Fibroblast of peridontal ligament (primary cell): ENCODE data around the gene PNRC2.

ENCODE experiments used
- DNase-seq: peaks from one replicate; pipeline ENCODE4 v3.0.0-alpha.2; 2010; ENCODE audit errors: extremely low read depth

Gene PNRC2, protein sequence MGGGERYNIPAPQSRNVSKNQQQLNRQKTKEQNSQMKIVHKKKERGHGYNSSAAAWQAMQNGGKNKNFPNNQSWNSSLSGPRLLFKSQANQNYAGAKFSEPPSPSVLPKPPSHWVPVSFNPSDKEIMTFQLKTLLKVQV

DNA sequence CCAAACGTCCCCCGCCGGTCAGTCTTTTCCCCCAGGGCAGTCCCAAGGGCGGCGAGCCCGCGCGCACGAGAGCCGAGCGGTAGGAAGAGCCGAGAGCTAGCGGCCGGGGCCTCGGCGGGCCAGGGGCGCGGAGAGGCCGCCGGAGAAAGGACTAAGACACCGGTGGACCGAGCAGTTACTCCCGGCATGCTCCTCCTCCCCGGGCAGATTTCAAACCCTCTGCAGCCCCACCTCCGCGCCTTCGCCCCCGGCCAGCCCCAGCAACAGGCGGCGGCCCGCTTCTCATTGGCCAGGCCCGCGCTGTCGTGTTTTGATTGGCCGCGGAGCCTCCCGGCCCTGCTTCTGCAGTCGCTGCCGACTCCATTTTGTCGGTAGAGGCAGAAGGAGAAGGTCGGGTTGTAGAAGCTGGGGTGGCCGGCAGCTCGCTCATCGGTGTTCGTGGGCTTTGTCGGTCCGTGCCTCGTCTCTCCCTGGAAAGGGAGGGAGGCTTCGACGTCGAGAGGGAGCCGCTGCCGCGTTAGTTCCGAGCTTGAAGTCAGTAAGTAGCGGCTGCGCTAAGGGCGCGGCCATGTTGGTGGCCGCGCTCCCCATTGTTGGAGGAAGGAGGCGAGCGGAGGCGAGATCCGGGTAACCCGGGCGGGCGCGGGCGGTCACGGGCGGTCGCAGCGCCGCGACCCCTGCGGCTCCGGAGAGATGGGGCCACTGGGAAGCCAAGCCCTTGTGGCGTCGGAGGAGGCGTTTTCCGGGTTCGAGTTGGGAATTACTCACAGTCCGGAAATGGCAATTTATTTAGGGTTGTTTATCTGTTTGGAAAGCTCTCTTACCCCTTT is at the start of gene PNRC2:
TSS of gene PNRC2 (plus strand) at position 368 of the 830 bp plus-strand sequence. CDS start 1,630 bp downstream, outside the sequence.
- DNase-seq, result peak; percentile 91

DNA sequence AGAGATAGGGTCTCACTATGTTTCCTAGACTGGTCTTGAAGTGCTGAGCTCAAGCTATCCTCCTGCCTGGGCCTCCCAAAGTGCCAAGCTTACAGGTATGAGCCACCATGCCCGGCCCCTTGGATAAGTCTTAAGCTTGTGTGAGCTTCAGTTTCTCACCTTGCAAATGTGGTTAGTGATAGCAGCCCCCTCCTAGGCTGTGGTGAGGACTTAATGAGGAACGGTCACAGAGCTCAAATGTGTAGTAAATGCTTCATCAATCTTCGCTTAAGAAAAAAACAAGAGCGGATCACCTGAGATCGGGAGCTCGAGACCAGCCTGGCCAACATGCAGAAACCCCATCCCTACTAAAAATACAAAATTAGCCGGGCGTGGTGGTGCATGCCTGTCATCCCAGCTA is 49.5 kb upstream of the PNRC2 start:
- DNase-seq, result no peak

DNA sequence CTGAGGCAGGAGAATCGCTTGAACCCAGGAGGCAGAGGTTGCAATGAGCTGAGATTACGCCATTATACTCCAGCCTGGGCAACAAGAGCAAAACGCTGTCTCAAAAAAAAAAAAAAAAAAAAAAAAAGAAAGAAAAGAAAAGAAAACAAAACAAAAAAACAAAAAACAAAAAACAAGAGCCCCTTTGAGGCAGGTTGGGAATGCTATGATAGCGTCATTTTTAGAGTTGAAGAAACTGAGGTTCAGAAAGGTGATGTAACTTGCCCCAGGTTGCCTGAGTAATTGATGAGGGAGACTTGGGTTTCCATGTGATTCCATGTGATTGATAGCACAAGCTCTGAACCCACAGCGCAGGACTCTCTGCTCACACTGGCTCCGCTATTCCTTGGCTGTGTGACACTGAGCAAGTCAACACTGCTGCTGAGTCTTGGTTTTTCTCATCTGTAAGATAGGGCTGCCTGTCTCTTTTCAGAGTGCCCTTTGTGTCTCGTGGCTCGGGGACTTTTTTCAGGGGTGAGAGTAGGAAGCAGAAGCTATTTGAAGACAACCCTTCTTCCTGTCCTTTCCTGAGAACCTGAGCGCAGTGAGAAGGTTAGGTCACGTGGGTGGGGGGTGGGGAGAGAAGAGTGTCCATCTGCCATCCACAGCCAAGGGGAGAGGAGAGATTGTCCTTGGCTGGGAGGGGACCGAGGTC is 48.9 kb upstream of the PNRC2 start:
- no peak for DNase-seq

DNA sequence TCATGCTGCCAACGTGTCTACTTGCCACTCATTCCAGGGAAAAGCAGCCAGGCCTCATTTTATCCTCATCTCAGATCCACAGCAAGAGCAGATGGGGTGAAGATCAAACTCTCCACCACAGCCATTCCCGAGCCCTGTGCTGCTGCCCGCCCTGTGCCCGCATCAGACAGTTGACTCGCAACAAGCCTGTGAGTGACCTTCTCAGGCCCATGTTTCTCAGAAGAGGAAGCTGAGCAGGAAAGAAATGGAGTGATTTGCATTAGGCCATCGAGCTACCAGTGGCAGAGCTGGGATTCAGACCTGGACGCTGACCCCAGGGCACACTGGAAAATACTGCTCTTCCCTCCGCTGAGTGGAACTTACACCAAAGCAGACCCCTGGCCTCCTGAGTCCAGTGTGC is 47.7 kb upstream of the PNRC2 start:
- DNase-seq, result no peak

DNA sequence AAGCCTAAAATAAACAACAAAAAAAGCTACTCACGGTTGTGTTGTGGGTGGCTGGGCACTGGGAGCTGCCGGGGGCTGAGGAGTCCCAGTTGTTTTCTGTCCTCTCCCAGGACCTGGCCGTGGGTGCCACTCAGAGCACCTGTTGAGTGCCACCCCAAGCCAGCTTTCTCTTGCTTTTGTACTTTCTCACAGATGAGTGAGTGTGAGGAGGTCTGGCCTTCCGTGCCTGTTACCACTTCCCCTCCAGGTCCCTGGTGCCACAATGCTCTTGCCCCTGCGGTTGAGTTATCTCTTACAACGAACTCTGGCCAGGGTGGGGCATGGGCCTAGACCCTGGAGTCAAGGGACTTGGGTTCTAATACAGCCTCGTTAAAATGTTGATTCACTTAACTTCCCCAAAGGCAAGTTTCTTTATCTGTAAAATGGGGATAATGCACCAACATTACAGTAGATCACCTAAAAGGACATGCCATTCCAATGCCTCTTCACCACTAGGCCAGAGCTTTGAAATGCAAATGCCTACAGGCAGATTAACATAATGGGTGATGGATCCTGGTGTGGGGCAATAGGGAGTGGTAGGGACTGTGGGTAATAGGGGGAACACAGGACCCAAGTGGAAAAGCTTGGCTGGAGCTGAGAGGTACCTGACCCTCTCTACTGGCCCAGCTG is 46.3 kb upstream of the PNRC2 start, which contains the start of gene CNR2:
TSS of gene CNR2 (minus strand) at position 151 of the 669 bp plus-strand sequence. CDS start 37,745 bp downstream, outside the sequence.
- no peak for DNase-seq

DNA sequence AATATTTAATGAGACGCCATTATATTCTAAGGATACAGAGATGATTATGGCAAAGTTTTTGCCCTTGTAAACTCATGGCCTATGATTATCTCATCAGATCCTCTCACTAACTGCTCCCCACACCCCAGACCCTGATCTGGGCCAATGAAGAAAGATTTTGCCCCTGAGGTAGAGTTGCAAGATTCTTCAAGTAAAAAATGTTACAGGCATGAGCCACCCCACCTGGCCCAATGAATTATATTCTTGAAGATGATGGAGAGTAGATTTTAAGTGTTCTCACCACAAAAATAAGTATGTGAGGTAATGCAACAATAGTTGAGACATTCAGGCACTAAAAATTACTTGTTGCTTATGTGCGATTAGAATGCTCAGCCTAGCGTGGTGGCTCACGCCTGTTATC is 44.7 kb upstream of the PNRC2 start:
- DNase-seq, result no peak

DNA sequence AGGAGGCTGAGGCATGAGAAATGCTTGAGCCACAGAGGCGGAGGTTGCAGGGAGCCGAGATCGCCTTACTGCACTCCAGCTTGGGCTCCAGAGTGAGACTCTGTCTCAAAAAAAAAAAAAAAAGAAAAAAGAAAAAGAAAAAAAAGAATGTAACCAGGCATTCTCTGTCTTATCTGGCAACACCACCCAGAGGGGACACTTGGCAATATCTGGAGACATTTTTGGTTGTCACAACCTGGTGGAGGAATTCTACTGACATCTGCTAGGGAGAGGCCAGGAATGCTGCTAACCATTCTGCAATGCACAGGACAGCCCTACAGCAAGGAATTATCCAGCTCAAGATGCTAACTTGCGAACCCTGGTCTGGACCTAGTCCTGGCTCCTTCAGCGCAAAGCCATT is 44.2 kb upstream of the PNRC2 start:
- no peak for DNase-seq

DNA sequence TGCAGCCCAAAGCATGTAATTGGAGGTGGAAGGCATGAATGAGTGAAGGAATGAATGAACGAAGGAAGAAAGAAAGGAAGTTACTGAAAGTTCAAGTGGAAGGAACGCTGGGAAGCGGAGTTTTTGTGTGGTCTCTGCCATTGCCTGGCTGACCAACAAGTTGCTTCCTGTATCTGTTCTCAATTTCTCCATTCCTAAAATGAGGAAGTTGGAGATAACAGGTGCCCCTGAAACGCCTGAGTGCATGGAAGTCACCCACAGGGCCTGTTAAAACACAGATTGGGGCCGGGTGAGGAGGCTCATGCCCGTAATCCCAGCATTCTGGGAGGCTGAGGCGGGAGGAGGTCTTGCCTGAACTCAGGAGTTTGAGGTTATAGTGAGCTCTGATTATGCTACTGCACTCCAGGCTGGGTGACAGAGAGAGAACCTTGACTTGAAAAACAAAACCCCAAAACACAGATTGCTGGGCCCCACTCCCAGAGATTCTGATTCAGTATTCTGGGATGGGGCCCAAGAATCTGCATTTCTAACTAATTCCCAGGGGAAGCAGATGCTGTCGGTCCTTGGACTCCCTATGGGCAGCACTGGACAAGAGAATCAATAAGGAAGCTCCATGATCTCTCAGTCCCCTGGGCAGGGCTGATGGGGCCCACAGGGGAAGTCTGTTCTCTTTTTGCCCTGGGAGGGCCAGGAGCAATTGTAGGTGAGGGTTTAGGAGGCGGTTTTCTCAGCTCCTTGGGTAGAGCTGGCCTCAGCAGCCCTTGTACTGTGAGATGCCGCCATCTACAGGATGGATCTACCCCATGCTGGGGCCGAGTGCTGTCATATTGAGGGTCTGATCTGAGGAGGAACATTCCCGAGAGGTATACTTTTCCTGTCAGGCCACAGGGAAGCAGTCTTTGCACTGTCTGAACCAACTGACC is 43.2 kb upstream of the PNRC2 start:
- peak; percentile 53 for DNase-seq

DNA sequence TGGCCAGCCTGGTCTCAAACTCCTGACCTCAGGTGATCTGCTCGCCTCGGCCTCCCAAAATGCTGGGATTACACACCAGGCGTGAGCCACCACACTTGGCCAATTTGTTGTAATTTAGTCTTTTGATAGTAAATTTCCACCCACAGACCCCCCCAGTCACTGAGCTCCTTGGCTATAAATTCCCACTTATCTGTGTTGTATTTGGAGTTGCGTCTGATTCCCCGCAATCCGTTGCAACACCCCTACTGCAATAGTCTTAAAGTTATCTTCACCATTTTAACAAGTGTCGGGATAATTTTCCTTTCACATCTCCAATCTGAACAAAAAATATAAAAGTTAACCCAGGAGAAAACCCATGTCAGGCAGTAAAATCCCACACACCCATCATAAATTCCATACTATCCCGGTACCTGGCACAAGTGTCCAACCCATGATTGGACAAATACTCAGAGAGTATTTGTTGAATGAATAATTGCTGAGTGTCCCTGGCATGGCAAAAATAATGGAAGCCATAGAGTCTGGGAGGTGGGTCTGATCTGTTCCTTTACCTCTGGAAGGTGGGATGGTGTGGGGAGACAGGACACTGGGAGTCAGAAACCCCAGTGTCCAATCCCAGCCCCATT is 37.2 kb upstream of the PNRC2 start:
- DNase-seq, result no peak

DNA sequence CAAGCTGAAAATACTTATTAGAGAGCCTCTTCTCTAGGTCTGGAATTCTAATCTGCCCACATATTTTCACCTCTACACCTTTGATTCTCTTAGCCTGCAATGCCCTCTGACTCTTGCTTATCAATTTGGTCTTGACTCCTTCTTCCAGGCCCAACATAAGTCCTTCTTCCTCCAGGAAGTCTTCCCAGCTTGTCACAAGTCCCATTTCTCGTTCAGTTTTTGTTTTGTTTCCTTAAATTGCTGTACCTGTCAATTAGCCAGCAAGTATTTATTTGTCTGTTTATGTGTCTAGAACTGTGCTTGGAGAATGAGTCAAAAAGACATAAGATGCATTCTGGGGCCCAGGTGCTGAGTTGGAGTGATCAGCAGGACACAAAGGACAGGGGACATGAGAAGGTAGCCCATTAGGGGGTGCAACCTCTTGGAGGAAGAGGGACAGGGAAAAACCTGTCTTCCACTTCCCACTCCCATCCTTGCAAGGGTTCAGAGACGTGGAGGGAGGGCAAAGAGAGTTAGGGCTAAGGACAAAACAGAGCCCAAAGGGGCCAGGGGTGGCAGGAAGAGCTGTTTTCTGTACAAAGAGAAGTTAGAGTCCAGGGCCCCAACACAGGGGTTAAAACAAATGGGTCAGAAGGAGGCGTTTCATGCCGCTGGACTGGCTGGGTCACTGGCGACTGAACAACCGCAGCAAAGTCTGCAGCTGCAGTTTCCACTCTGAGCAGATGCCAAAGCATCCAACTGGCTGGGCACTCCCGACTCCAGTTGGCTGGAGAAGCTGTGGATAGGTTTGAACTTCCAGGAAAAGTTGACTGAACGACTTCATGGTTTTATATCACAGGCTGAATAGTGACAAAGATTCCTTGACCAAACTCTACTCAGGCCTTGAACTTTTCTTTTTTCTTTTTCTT is 35.8 kb upstream of the PNRC2 start:
- peak; percentile 37 for DNase-seq

DNA sequence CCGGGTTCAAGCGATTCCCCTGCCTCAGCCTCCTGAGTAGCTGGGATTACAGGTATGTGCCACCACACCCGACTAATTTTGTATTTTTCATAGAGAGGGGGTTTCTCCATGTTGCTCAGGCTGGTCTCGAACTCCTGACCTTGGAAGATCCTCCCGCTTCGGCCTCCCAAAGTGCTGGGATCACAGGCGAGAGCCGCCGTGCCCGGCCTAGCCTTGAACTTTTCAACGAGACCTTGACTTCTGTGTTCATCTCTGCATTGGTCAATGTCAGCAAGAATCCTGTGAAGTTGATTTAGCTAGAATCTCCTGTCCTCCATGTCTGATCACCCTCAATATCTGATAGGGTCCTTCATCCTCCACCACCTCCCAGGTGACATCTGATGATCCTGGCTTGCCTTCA is 35.0 kb upstream of the PNRC2 start:
- no peak for DNase-seq

DNA sequence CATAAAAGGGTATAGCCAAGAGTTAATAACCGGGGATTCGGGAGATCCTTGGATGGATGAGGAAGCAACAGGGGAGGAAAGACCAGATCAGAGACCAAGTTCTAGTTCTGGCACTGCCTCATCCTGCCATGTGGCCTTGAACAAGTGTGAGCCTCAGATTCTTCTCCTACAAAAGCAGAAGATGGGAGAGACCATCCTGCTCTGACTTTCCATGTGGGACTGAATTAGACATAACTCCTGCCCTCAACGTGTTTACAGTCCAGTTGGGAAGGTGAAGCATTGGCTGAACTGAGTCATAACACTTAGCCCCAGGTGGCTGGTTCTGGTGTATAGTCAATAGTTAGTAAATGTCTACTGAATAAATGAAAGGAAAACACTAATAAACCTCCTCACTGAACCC is 34.3 kb upstream of the PNRC2 start:
- no peak for DNase-seq

DNA sequence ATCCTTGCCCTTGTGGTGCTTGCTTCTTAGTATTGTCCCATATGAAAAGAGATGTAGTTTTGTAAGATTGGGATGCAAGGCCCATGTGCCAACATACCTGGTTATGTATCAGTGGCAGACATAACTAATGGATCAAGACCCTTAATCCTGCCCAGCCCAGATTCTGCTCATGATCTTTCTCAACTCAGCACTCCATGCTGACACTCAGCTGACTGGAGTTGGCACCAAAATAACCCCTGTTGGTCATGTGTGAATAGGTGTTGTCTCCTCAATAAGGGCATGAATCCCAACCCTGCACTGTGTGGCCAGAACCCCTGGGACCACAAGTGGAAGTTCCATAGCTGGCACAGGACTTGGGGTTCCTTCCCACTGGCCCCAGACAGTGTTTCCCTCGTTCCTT is 32.5 kb upstream of the PNRC2 start:
- no peak for DNase-seq

DNA sequence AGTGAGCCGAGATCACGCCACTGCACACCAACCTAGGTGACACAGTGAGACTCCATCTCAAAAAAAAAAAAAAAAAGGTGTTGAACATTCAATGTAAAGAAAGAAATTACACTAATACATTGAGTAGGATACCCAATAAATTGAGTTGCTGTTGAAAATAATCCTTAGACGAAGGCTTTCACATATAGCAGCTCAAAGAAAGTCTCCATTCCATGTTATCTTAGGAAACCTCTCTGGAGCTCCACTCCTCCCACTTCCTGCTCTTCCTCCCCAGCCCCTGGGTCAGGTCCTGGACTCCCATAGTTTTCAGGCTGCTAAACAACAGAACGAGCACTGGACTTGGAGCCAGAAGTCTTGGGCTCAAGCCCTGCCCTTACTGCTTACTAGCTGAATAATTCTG is 30.8 kb upstream of the PNRC2 start:
- DNase-seq, result no peak

DNA sequence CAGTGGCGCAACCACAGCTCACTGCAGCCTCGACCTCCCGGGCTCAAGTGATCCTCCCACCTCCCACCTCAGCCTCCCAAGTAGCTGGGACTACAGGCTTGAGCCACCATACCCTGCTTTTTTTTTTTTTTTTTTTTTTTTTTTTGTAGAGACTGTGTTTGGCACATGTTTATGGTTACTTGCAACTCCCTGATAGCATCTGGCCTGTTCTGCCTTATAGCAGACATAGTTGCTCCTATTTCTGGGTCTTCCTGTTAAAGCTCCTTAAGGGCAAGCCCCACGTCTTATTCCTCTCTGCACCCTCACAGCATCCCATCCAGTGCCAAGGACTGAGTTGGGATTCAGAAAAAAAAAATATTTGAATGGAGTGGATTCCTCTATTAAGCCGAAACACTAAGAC is 29.4 kb upstream of the PNRC2 start:
- DNase-seq, result no peak

DNA sequence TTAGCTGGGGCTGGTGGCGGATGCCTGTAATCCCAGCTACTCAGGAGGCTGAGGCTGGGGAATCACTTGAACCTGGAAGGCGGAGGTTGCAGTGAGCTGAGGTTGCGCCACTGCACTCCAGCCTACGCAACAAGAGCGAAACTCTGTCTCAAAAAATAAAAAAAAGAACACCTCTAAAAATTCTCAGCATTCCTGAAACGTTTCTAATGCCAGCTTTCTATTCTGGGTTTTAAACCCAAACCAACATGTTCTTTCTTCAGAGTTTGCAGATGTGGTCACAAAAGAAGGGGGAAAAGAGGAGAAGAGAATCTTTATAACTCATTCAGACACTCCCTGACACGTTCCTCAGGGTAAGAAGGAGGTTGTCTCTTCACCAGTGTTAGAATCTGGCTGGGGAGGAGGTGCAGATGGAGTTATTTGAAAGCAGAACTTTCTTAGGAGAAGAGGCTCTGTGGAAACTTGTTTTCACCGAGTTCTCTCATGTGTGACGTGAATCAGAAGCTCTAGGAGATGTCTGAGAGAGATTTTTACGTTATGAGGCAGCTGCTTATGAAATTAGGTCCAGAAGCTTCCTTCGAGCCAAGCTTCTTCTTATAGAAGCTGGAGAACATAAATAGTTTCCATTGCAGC is 28.7 kb upstream of the PNRC2 start:
- DNase-seq, result peak; percentile 94

DNA sequence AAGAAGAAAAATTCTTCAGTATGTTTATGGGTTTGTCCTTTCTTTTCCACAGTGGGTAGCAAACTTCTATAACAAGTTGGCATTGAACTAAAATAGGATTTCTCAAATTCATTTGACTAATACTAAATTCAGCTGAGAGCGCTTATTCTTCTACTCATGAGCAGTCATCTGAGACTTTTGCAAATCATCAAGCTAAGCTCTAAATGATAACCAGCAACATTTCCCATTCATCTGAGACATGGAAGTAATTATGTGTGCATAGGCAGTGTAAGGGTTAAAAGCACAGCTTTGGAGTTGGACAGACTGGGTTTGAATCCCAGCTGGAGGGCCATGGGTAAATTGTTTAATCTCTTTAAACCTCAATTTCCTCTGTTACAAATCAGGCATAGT is 28.1 kb upstream of the PNRC2 start:
- no peak for DNase-seq

DNA sequence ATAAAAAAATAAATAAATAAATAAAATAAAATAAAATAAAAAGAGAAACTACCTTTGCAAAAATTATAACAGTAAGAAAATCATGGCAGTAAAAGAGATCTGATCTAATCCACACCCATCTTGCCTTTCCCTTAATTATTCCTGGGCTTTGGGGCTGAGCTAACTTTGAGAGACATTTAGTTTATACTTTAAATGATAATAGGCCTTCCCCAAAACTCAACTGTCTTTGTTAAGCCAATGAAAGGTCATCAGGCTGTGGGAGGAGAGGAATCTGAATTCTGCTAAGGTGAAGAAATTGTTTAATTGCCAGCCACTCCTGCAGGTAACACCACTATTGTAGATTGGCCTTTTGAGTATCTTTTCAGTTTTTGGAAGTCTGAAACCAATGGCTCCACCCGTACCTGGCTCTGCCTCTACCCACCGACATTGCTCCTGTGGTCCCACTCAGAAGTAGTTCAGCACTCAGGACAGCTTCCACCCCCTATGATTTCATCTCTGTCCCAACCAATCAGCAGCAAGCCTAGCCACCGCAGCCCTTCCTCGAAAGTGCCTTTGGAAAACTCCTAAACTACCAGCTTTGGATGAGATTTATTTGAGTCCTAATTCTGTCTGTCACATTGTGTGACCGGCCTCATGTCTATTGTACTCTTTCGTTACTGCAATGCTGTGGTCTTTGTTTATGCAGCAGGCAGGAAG is 23.0 kb upstream of the PNRC2 start:
- no peak for DNase-seq

DNA sequence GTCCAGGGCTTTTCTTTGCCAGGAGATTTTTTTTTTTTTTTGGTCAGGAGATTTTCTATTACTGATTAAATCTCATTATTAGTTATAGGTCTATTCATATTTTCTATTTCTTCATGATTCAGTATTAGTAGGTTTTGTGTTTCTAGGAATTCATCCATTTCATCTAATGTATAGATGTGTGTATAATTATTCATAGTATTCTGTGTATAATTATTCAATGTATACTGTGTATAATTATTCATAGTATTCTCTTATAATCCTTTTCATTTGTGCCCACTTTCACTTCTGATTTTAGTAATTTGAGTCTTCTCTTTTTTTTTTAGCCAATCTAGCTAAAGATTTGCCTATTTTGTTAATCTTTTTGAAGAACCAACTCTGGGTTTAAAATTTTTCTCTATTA is 12.3 kb upstream of the PNRC2 start:
- DNase-seq, result no peak
